WTC11 (cell line): ENCODE results near the gene SAA1.

Experiments used
- RORB ChIP-seq: fragments of 250-450 bp; sonication (Bioruptor Pico); IDR thresholded peaks from 2 replicates; pipeline ENCODE4 v1.9.0; 2021; ENCODE audit warnings: mild to moderate bottlenecking
- ZBTB43 ChIP-seq: sonication (generic); formaldehyde crosslinking; IDR thresholded peaks from 2 replicates; pipeline ENCODE4 v1.8.1; 2023; ENCODE audit warnings: mild to moderate bottlenecking, missing genetic modification reagents
- TF ChIP-seq, protein P1 (sequence below): fragments of 250-450 bp; sonication (Bioruptor Pico); IDR thresholded peaks from 2 replicates; pipeline ENCODE4 v1.8.0; 2021; ENCODE audit warnings: mild to moderate bottlenecking

- TF ChIP-seq, protein P1, sequence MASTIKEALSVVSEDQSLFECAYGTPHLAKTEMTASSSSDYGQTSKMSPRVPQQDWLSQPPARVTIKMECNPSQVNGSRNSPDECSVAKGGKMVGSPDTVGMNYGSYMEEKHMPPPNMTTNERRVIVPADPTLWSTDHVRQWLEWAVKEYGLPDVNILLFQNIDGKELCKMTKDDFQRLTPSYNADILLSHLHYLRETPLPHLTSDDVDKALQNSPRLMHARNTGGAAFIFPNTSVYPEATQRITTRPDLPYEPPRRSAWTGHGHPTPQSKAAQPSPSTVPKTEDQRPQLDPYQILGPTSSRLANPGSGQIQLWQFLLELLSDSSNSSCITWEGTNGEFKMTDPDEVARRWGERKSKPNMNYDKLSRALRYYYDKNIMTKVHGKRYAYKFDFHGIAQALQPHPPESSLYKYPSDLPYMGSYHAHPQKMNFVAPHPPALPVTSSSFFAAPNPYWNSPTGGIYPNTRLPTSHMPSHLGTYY (CRISPR knock-in tag) = no peak
- TF ChIP-seq RORB (CRISPR knock-in tag) = no peak
- no peak for TF ChIP-seq ZBTB43 (CRISPR knock-in tag)
Observed at GRCh38 chr11:18307461-18308139, 41.5 kb downstream of the SAA1 start.
